Astrocyte (in vitro differentiated cells and primary cell): Measurements from ENCODE around the gene STK40. TPM values are rescaled to one million over a fixed set of nuclear protein-coding genes. Genes with fewer than 3 reads are reported as not detected.

Experiments used
- DNase-seq: peaks from one replicate; pipeline ENCODE4 v3.0.0-alpha.2; 2010; ENCODE audit warnings: low read depth
- FAIRE-seq: peaks from 2 replicates; lab custom pipeline; 2011; peaks lifted over from hg19 to GRCh38; lab: Jason Lieb, UNC
- H2AFZ ChIP-seq: 2 replicates; pipeline ENCODE4 v1.6.0; 2012; ENCODE audit warnings: low read depth, low read length, inconsistent platforms
- H3K27ac ChIP-seq: 2 replicates; pipeline ENCODE4 v1.5.1; 2011; ENCODE audit warnings: low read depth, low read length, inconsistent platforms
- H3K27me3 ChIP-seq: 2 replicates; pipeline ENCODE4 v1.6.0; 2011; ENCODE audit warnings: low read length, inconsistent platforms; ENCODE audit not compliant: insufficient read depth
- H3K36me3 ChIP-seq: 2 replicates; pipeline ENCODE4 v1.5.1; 2011; ENCODE audit warnings: low read length, inconsistent platforms; ENCODE audit not compliant: insufficient read depth
- H3K4me1 ChIP-seq: 2 replicates; pipeline ENCODE4 v1.5.1; 2011; ENCODE audit warnings: low read length, inconsistent platforms; ENCODE audit not compliant: insufficient read depth
- H3K4me2 ChIP-seq: 2 replicates; pipeline ENCODE4 v1.6.0; 2012; ENCODE audit warnings: low read length, inconsistent platforms
- H3K4me3 ChIP-seq: 2 replicates; pipeline ENCODE4 v1.5.1; 2011; ENCODE audit warnings: low read depth, mild to moderate bottlenecking, low read length, inconsistent platforms; ENCODE audit not compliant: insufficient read depth
- H3K79me2 ChIP-seq: 2 replicates; pipeline ENCODE4 v1.6.0; 2012; ENCODE audit warnings: mild to moderate bottlenecking, low read length, inconsistent platforms; ENCODE audit not compliant: insufficient read depth
- H3K9ac ChIP-seq: 2 replicates; pipeline ENCODE4 v1.6.0; 2012; ENCODE audit warnings: mild to moderate bottlenecking, low read length, inconsistent platforms
- H3K9me3 ChIP-seq: 2 replicates; pipeline ENCODE4 v1.5.1; 2012; ENCODE audit warnings: low read depth, mild to moderate bottlenecking, low read length, inconsistent platforms; ENCODE audit not compliant: insufficient read depth
- H4K20me1 ChIP-seq: 2 replicates; pipeline ENCODE4 v1.6.0; 2012; ENCODE audit warnings: low read length, inconsistent platforms; ENCODE audit not compliant: insufficient read depth
- H3K27ac Mint-ChIP-seq: one replicate; pipeline ENCODE4 v1.8.0; 2021; ENCODE audit warnings: mild to moderate bottlenecking, mixed read lengths; ENCODE audit not compliant: unreplicated experiment
- H3K27me3 Mint-ChIP-seq: one replicate; pipeline ENCODE4 v1.8.0; 2021; ENCODE audit warnings: low read depth, mixed read lengths; ENCODE audit not compliant: unreplicated experiment
- H3K36me3 Mint-ChIP-seq: one replicate; pipeline ENCODE4 v1.8.0; 2021; ENCODE audit warnings: low read depth, mixed read lengths; ENCODE audit not compliant: unreplicated experiment
- H3K4me1 Mint-ChIP-seq: one replicate; pipeline ENCODE4 v1.8.0; 2021; ENCODE audit warnings: low read depth, mixed read lengths; ENCODE audit not compliant: unreplicated experiment
- H3K4me3 Mint-ChIP-seq: one replicate; pipeline ENCODE4 v1.8.0; 2021; ENCODE audit warnings: mild to moderate bottlenecking, moderate library complexity, mixed read lengths; ENCODE audit not compliant: unreplicated experiment
- H3K9me3 Mint-ChIP-seq: one replicate; pipeline ENCODE4 v1.8.0; 2021; ENCODE audit warnings: mild to moderate bottlenecking, mixed read lengths; ENCODE audit not compliant: unreplicated experiment
- CTCF ChIP-seq: IDR thresholded peaks from 2 replicates; pipeline ENCODE4 v1.5.1; 2011; ENCODE audit warnings: low read depth, mild to moderate bottlenecking, inconsistent platforms, low read length, moderate library complexity; ENCODE audit not compliant: insufficient read depth
- EZH2 ChIP-seq: IDR thresholded peaks from 2 replicates; pipeline ENCODE4 v1.6.1; 2012; ENCODE audit warnings: mild to moderate bottlenecking, low read length, inconsistent platforms; ENCODE audit not compliant: insufficient read depth
- total RNA-seq: library from RNA; stranded (reverse); gene quantifications from 2 replicates; pipeline ENCODE4 v1.2.1, GENCODE V29; 2021

The STK40 gene
- total RNA-seq, 1 donor from 2014 or later = 71.1 TPM

- no peak overlapping the region for H3K4me2 ChIP-seq
These were observed 5.5 kb downstream of the STK40 start for GRCh38 chr1:36380143-36380619.

GRCh38 chr1:36377791-36378492, 7.8 kb downstream of the STK40 start:
- Mint-ChIP-seq H3K4me1 (peaks cover 35% of the 10 kb centered on the region), H3K27ac (no peak overlapping the region), H3K4me3 (no peak overlapping the region), H3K36me3 (peaks cover 11% of the 10 kb centered on the region), H3K27me3 (no peaks in the 10 kb centered on the region), H3K9me3 (no peaks in the 10 kb centered on the region)
- no peak overlapping the region for H3K4me3 ChIP-seq
- H2AFZ ChIP-seq = no peak overlapping the region
- FAIRE-seq (no peak), DNase-seq (no peak)
- H3K4me2 ChIP-seq = no peak overlapping the region
- no peak for TF ChIP-seq EZH2
- no peak for TF ChIP-seq CTCF
- no peak overlapping the region for H3K27ac ChIP-seq
- H3K9me3 ChIP-seq = no peaks in the 10 kb centered on the region
- H3K27me3 ChIP-seq = no peaks in the 10 kb centered on the region
- H4K20me1 ChIP-seq = peaks cover 67% of the 10 kb centered on the region
- H3K79me2 ChIP-seq = peaks cover 77% of the 10 kb centered on the region
- no peaks in the 10 kb centered on the region for H3K36me3 ChIP-seq
- peaks cover 26% of the 10 kb centered on the region for H3K4me1 ChIP-seq
- no peak overlapping the region for H3K9ac ChIP-seq

More at GRCh38 chr1:36380143-36380619, 5.5 kb downstream of the STK40 start:
- FAIRE-seq (no peak), DNase-seq (no peak)
- TF ChIP-seq EZH2 = no peak
- no peak for TF ChIP-seq CTCF
- no peaks in the 10 kb centered on the region for H3K9me3 ChIP-seq
- peaks cover 97% of the 10 kb centered on the region for H3K79me2 ChIP-seq
- Mint-ChIP-seq H3K27me3 (no peaks in the 10 kb centered on the region), H3K9me3 (no peaks in the 10 kb centered on the region), H3K36me3 (peaks cover 11% of the 10 kb centered on the region), H3K4me3 (peak overlapping the region; percentile 67), H3K4me1 (peaks cover 26% of the 10 kb centered on the region), H3K27ac (peak overlapping the region; percentile 42)
- no peaks in the 10 kb centered on the region for H3K27me3 ChIP-seq
- no peaks in the 10 kb centered on the region for H3K36me3 ChIP-seq
- peaks cover 84% of the 10 kb centered on the region for H4K20me1 ChIP-seq
- no peak overlapping the region for H2AFZ ChIP-seq
- H3K4me3 ChIP-seq = no peak overlapping the region
- no peak overlapping the region for H3K9ac ChIP-seq
- no peak overlapping the region for H3K27ac ChIP-seq
- H3K4me1 ChIP-seq = peaks cover 12% of the 10 kb centered on the region

- H3K27ac ChIP-seq = peak overlapping the region; percentile 94
- H3K36me3 Mint-ChIP-seq = peaks cover 4% of the 10 kb centered on the region
- peak overlapping the region; percentile 79 for H3K9ac ChIP-seq
- peaks cover 3% of the 10 kb centered on the region for H3K36me3 ChIP-seq
- H3K4me1 ChIP-seq = peaks cover 48% of the 10 kb centered on the region
- peaks cover 44% of the 10 kb centered on the region for H4K20me1 ChIP-seq
- H3K79me2 ChIP-seq = peaks cover 69% of the 10 kb centered on the region
- H3K4me1 Mint-ChIP-seq = peaks cover 58% of the 10 kb centered on the region
- peak overlapping the region; percentile 77 for H3K27ac Mint-ChIP-seq
- DNase-seq = no peak
- peak overlapping the region; percentile 29 for H3K4me3 Mint-ChIP-seq
- no peaks in the 10 kb centered on the region for H3K9me3 ChIP-seq
- H3K9me3 Mint-ChIP-seq = no peaks in the 10 kb centered on the region
- H3K4me3 ChIP-seq = no peak overlapping the region
- H2AFZ ChIP-seq = no peak overlapping the region
- H3K4me2 ChIP-seq = peak overlapping the region; percentile 84
- H3K27me3 Mint-ChIP-seq = no peaks in the 10 kb centered on the region
- TF ChIP-seq EZH2 (no peak), CTCF (no peak)
- no peaks in the 10 kb centered on the region for H3K27me3 ChIP-seq
- FAIRE-seq = no peak
These were observed 13.1 kb downstream of the STK40 start for GRCh38 chr1:36372617-36373016.
